ENCODE data around the gene RAB11B.
"Not testable (repeated sequence)": the region's sequence is repeated elsewhere in the genome, so short reads cannot be mapped to it uniquely, and the experiment has no call there.

The RAB11B gene

DNA sequence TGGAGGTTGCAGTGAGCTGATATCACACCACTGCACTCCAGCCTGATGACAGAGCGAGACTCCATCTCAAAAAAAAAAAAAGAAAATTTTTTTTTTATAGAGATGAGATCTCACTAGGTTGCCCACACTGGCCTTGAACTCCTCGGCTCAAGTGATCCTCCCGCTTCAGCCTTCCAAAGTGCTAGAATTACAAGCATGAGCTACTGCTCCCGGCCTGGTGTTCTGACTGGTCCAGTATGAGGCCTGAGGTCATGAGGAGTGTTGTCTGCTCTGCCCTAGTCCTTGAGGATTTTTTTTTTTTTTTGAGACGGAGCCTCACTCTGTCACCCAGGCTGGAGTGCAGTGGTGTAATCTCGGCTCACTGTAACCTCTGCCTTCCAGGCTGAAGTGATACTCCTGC is 35.2 kb downstream of the RAB11B start:
- in situ Hi-C loops (cut with HindIII; ENCODE audit: low sequenced_read_pairs) = not testable (repeated sequence)

GRCh38 chr19:8426283-8426682 is 36.1 kb downstream of the RAB11B start:
- in situ Hi-C loops (cut with HindIII; ENCODE audit: low sequenced_read_pairs) = no loop called here

DNA sequence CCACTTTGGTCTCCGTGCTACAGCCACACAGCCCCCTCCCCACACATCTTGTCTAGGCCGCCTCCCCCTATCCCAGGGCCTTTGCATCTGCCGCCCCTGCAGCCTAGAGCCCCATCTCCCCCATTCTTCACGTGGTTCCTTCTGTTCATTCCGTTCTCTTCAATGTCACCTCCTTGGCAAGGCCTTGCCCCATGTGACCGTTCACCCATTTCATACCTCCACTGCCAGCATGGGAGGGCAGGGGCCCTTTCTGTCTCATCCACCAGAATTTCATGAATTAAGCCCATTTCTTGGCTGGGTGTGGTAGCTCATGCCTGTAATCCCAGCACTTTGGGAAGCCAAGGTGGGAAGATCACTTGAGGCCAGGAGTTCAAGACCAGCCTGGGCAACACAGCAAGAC is 38.9 kb downstream of the RAB11B start:
- in situ Hi-C loops (cut with HindIII; ENCODE audit: low sequenced_read_pairs) = no loop called here

DNA sequence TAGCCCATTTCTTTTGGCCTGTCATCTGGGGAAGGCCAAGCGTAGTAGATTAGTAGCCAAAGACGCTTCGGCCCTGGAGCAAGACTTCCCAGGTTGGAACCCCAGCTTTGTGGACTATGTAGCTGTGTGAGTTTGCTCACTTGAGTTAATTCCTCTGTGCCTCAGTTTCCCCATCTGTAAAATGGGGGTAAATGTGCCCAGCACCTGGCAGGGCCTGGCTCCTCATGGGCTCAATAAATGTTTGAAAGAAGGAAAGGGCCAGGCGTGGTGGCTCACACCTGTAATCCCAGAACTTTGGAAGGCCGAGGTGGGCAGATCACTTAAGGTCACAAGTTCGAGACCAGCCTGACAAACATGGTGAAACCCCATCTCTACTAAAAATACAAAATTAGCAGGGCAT is 39.7 kb downstream of the RAB11B start:
- in situ Hi-C loops (cut with HindIII; ENCODE audit: low sequenced_read_pairs) = no loop called here

DNA sequence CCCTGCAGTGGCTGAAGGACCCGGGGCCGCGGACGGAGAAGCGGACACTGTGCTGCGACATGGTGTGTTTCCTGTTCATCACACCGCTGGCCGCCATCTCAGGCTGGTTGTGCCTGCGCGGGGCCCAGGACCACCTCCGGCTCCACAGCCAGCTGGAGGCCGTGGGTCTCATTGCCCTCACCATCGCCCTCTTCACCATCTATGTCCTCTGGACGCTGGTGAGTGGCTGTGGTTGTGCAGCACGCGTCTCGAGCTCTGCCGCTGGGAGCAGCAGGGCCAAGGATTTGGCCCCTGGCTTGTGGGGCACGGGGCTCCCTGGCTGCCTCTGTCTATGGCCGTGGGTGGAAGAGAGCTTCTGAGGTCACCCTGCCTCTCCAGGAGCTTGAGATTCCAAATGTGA is 40.5 kb downstream of the RAB11B start:
- in situ Hi-C loops (cut with HindIII; ENCODE audit: low sequenced_read_pairs) = no loop called here

- in situ Hi-C loops (cut with HindIII; ENCODE audit: low sequenced_read_pairs) = no loop called here
Measured at GRCh38 chr19:8438236-8438635, 48.1 kb downstream of the RAB11B start.

- in situ Hi-C loops (cut with HindIII; ENCODE audit: low sequenced_read_pairs) = no loop called here
Measured at GRCh38 chr19:8441725-8442544, 51.8 kb downstream of the RAB11B start.

DNA sequence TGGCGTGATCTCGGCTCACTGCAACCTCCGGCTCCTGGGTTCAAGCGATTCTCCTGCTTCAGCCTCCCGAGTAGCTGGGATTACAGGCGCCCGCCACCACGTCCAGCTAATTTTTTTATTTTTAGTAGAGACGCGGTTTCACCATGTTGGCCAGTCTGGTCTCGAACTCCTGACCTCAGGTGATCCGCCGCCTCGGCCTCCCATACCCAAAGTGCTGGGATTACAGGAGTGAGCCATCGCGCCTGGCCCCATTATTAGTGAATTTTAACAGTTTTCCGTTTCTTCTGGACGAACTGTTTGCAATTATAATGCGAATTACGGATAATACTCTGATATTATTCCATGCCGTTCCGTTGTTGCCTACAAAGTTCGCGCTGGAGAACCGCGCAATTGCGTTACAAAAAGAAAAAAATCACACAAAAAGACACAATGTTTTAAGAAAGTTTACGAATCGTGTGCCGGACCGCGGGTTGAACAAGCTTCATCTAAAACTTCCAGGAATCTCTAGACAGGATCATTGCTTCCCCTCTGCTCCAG is 54.0 kb downstream of the RAB11B start:
- in situ Hi-C loops (cut with HindIII; ENCODE audit: low sequenced_read_pairs) = not testable (repeated sequence)

GRCh38 chr19:8444677-8445487 is 54.7 kb downstream of the RAB11B start, which contains the start of gene HNRNPM:
Gene HNRNPM (plus strand): TSS chr19:8444975. CDS start chr19:8444999, 24 bp downstream.
- in situ Hi-C loops (cut with HindIII; ENCODE audit: low sequenced_read_pairs) = no loop called here

DNA sequence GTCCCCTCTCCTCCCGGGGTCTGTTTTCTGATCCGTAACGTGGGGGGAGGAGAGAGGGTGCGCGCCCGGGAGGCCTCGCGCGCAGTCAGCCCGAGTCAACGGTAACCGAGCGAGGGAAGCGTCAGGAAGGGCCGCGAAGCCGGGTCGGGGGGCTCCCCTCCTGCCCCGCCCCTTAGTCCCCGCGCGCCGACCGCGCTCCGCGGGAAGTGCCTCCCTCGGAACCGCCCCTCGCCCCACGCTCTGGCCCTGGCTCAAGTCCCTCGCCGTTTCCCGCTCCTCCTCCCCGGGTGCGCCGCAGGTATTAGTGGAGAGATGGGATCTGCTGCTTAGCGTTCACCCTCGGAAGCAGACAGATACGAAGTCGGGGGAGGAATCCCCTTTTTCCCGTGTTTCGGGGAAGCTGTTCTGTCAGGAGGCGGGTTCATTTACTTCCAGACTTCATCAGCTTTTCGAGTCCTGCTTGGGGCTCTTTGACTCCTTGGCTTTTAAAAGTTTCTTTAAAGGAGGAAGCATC is 55.4 kb downstream of the RAB11B start:
- in situ Hi-C loops (cut with HindIII; ENCODE audit: low sequenced_read_pairs) = no loop called here

- in situ Hi-C loops (cut with HindIII; ENCODE audit: low sequenced_read_pairs) = no loop called here
Measured at GRCh38 chr19:8446061-8446709, 56.0 kb downstream of the RAB11B start.

DNA sequence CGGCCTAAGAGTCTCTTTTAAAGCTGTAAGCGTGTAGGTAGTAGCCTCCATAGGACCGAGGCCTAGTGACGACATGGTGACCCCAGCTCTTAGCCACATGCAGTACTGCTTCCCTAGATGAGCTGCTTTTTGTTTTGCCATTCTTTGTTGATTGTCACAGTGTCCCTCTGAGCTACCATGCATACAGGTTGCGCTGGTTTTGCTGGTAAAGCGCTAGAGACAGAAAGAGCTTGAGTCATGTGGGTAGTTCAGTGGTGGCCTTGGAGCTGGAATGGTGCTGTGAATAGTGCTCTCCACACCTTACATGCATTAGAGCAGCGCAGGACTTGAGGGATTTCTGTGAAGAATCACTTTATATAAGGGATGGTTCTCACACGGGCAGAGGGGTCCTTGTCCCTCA is 59.7 kb downstream of the RAB11B start:
- in situ Hi-C loops (cut with HindIII; ENCODE audit: low sequenced_read_pairs) = no loop called here

GRCh38 chr19:8451377-8451776 is 61.2 kb downstream of the RAB11B start:
- in situ Hi-C loops (cut with HindIII; ENCODE audit: low sequenced_read_pairs) = no loop called here

GRCh38 chr19:8451885-8452284 is 61.7 kb downstream of the RAB11B start:
- in situ Hi-C loops (cut with HindIII; ENCODE audit: low sequenced_read_pairs) = no loop called here

DNA sequence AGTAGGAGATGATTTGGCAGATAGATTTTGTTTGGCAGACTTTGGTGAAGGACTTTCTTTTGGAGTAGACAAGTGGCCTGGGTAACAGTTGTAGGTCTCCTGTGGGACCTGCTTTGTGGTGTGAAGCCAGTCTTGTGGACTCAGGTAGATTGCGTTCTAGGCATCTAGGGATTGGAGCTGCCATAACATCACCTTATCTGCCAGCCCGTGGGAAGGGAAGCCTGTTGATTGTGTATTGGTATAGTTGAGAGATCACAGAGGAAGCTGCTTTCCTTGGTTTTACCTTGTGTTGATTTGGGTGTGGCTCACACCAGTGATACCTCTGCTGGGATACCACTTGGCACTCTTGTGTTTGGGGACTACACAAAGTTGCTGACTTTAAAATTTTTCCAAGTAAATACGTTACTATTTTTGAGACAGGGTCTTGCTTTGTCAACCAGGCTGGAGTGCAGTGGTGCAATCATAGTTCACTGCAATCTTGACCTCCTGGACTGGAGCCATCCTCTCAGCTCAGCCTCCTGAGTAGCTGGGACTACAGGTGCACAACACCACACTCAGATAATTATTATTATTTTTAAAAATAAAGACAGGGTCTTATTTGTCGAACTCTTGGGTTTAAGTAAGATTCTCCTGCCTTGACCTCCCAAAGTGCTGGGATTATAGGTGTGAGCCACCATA is 62.4 kb downstream of the RAB11B start:
- in situ Hi-C loops (cut with HindIII; ENCODE audit: low sequenced_read_pairs) = no loop called here

GRCh38 chr19:8453616-8454015 is 63.5 kb downstream of the RAB11B start:
- in situ Hi-C loops (cut with HindIII; ENCODE audit: low sequenced_read_pairs) = no loop called here
